Measurements from ENCODE around the gene UBASH3B. TPM values are rescaled to one million over a fixed set of nuclear protein-coding genes. Genes with fewer than 3 reads are reported as not detected.

Gene UBASH3B
- total RNA-seq, 1 experiment from 2014 or later = 10.3 TPM

DNA sequence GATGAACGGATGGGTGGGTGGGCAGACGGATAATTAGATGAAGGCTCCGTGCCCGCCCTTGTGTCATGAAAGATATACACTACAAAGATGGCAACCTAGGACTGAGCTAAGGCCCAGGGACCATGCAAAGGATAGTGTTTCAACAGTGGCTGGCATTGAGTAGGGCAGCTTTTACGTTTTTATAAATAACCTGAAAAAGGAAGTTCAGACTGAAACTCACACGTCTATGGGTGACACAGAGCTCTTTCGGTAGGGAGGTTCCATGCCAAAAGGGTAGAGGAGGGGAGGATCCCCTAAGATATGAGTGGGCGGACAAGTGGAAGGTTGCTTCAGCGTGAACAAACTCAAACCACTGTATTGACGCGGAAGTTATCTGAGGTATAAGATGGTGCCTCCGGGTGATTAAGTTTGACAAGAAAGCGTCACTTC lies 90.5 kb downstream of the UBASH3B start:
- POLR2A ChIA-PET = interaction anchor here (1.0 kb wide), 1 partner anchor 10 kb away, joined by 4 read pairs; no protein-coding TSS in a partner anchor
- BruUV-seq (replicated peaks) = no TSS peak
- TF ChIP-seq, protein P1, sequence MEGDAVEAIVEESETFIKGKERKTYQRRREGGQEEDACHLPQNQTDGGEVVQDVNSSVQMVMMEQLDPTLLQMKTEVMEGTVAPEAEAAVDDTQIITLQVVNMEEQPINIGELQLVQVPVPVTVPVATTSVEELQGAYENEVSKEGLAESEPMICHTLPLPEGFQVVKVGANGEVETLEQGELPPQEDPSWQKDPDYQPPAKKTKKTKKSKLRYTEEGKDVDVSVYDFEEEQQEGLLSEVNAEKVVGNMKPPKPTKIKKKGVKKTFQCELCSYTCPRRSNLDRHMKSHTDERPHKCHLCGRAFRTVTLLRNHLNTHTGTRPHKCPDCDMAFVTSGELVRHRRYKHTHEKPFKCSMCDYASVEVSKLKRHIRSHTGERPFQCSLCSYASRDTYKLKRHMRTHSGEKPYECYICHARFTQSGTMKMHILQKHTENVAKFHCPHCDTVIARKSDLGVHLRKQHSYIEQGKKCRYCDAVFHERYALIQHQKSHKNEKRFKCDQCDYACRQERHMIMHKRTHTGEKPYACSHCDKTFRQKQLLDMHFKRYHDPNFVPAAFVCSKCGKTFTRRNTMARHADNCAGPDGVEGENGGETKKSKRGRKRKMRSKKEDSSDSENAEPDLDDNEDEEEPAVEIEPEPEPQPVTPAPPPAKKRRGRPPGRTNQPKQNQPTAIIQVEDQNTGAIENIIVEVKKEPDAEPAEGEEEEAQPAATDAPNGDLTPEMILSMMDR (IDR thresholded peaks at IDR 0.05; ENCODE audit: unreplicated experiment) = no peak
- intact Hi-C loops (cut with micrococcal nuclease) = no loop called here
- CTCF ChIA-PET = interaction anchor here (0.6 to 1.1 kb wide), 4 partner anchors 9 to 117 kb away, joined by 3 to 4 read pairs (median 4); no protein-coding TSS in a partner anchor
- H3K36me3 Mint-ChIP-seq (ENCODE audit: insufficient read depth, unreplicated experiment) = no peaks in the 10 kb centered on the region
- DNase-seq (ENCODE audit: unreplicated experiment) = no peak
- H3K9me3 Mint-ChIP-seq (ENCODE audit: unreplicated experiment) = no peaks in the 10 kb centered on the region
- H3K27ac Mint-ChIP-seq (ENCODE audit: low read depth, unreplicated experiment) = no peak overlapping the region
- H3K27me3 Mint-ChIP-seq (ENCODE audit: insufficient read depth, unreplicated experiment) = no peaks in the 10 kb centered on the region
- H3K4me3 Mint-ChIP-seq (ENCODE audit: unreplicated experiment) = no peak overlapping the region
- peaks cover 8% of the 10 kb centered on the region for H3K4me1 Mint-ChIP-seq (ENCODE audit: insufficient read depth, unreplicated experiment)

DNA sequence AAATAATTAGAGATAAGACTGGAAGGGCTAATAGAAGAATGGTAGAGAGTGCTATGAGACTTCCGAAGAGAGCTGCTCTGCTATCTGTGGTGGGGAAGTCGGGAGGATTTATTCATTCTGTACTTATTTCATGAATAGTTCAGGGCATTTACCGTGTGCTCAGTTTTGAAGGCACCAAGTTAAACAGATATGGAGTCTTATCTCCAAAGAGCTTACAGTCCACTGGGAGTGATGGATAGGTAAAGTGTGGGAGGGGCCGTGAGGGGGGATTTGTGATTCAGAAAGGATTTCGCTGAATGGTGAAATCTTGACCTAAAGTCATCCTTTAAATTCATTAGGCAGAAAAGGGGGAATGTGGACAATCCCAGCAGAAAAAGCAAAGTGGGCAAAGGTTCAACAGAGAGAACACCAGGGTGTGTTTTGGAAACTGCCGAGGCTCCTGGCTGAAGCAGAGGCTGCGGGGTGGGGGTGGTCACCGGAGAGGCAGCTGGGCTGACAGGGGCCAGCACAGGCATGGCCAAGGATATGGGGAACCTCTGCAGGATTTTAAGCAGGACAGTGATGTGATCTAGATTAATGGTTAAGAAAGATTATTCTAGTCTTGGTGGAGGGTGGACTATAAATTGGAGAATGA lies 91.2 kb downstream of the UBASH3B start:
- no peak overlapping the region for H3K4me3 Mint-ChIP-seq (ENCODE audit: unreplicated experiment)
- no peak for DNase-seq (ENCODE audit: unreplicated experiment)
- POLR2A ChIA-PET = no interaction called here
- H3K27ac Mint-ChIP-seq (ENCODE audit: low read depth, unreplicated experiment) = no peak overlapping the region
- no peaks in the 10 kb centered on the region for H3K36me3 Mint-ChIP-seq (ENCODE audit: insufficient read depth, unreplicated experiment)
- CTCF ChIA-PET = interaction anchor here (0.6 to 1.6 kb wide), 3 partner anchors 18 to 93 kb away, joined by 3 to 6 read pairs (median 3); no protein-coding TSS in a partner anchor
- peaks cover 8% of the 10 kb centered on the region for H3K4me1 Mint-ChIP-seq (ENCODE audit: insufficient read depth, unreplicated experiment)
- intact Hi-C loops (cut with micrococcal nuclease) = no loop called here
- no TSS peak for BruUV-seq (replicated peaks)
- TF ChIP-seq, protein P1 (IDR thresholded peaks at IDR 0.05; ENCODE audit: unreplicated experiment) = no peak
- H3K27me3 Mint-ChIP-seq (ENCODE audit: insufficient read depth, unreplicated experiment) = no peaks in the 10 kb centered on the region
- no peaks in the 10 kb centered on the region for H3K9me3 Mint-ChIP-seq (ENCODE audit: unreplicated experiment)

DNA sequence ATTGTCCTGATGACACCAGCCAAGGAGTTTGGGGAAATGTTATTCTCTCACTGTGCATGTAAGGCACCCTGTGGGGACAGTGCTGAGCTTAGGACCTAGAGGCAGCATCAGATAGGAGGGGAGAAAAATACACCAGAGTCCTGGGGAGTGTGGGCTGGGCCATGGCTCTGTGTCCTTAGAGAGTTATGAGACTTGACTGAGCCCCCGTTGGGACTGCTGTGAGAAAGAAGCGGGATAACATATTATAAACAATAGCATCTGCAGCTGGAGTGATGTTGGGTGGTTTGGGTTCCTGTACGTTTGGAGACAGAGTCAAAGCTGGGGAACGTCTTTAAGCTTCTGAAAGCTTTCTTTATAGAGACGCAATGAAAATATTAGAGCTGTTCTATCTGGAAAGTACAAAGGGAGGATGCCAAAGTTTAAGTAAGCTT lies 91.8 kb downstream of the UBASH3B start:
- CTCF ChIA-PET = interaction anchor here (0.7 to 1.6 kb wide), 5 partner anchors 11 to 248 kb away, joined by 3 to 6 read pairs (median 3); no protein-coding TSS in a partner anchor

DNA sequence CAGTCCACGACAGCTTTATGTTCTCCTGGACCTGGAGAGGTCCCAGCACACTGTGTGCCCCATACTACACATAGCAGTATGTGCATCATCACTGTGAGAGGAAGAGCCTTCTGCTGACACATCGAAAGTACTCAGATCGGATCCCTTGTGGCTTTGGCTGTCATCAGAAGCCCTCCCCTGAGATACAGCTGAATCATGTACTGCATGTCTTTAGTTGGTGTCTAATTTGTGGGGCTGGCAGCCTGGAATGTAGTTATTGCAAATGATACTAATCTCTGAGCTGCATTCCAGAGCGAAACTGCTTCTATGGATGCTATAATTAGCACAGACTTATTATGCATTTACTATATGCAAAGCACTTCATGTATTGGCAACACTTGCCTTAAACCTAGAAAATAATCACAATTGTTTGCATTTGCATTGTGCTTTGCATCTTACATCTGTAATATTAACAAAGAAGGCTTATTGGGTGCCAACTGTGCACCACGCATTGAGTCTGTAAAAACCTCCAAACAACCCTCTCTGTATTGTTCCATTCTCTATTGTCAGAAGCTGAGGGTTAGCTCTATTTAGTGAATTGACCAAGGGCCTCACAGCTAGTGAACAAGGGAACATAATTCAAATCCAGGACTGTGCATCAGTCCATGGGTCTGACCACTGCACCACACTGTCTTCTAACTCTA lies 93.6 kb downstream of the UBASH3B start:
- TF ChIP-seq, protein P1 (IDR thresholded peaks at IDR 0.05; ENCODE audit: unreplicated experiment) = no peak
- H3K27me3 Mint-ChIP-seq (ENCODE audit: insufficient read depth, unreplicated experiment) = no peaks in the 10 kb centered on the region
- H3K36me3 Mint-ChIP-seq (ENCODE audit: insufficient read depth, unreplicated experiment) = no peaks in the 10 kb centered on the region
- no peak overlapping the region for H3K4me3 Mint-ChIP-seq (ENCODE audit: unreplicated experiment)
- H3K27ac Mint-ChIP-seq (ENCODE audit: low read depth, unreplicated experiment) = no peak overlapping the region
- CTCF ChIA-PET = interaction anchor here (0.6 to 0.7 kb wide), 3 partner anchors 11 to 312 kb away, joined by 3 read pairs; no protein-coding TSS in a partner anchor
- BruUV-seq (replicated peaks) = no TSS peak
- POLR2A ChIA-PET = interaction anchor here (0.8 kb wide), 1 partner anchor 15 kb away, joined by 3 read pairs; no protein-coding TSS in a partner anchor
- peaks cover 8% of the 10 kb centered on the region for H3K4me1 Mint-ChIP-seq (ENCODE audit: insufficient read depth, unreplicated experiment)
- no peaks in the 10 kb centered on the region for H3K9me3 Mint-ChIP-seq (ENCODE audit: unreplicated experiment)
- DNase-seq (ENCODE audit: unreplicated experiment) = peak; percentile 72
- intact Hi-C loops (cut with micrococcal nuclease) = no loop called here

More for the DNA sequence above, 91.8 kb downstream of the UBASH3B start:
- H3K27ac Mint-ChIP-seq (ENCODE audit: low read depth, unreplicated experiment) = no peak overlapping the region
- no peak for DNase-seq (ENCODE audit: unreplicated experiment)
- TF ChIP-seq, protein P1 (IDR thresholded peaks at IDR 0.05; ENCODE audit: unreplicated experiment) = no peak
- H3K4me3 Mint-ChIP-seq (ENCODE audit: unreplicated experiment) = no peak overlapping the region
- H3K9me3 Mint-ChIP-seq (ENCODE audit: unreplicated experiment) = no peaks in the 10 kb centered on the region
- POLR2A ChIA-PET = no interaction called here
- H3K36me3 Mint-ChIP-seq (ENCODE audit: insufficient read depth, unreplicated experiment) = no peaks in the 10 kb centered on the region
- intact Hi-C loops (cut with micrococcal nuclease) = no loop called here
- H3K27me3 Mint-ChIP-seq (ENCODE audit: insufficient read depth, unreplicated experiment) = no peaks in the 10 kb centered on the region
- no TSS peak for BruUV-seq (replicated peaks)
- peaks cover 8% of the 10 kb centered on the region for H3K4me1 Mint-ChIP-seq (ENCODE audit: insufficient read depth, unreplicated experiment)
